ENCODE measurements around the gene MACIR. TPM values are rescaled to one million over a fixed set of nuclear protein-coding genes. Genes with fewer than 3 reads are reported as not detected.

The MACIR gene
- total and polyA plus RNA-seq, 12 donors: 1.9 to 19.9 (median 6.4) TPM

- DNase-seq: no peak
- WGBS, 4 donors: 67 to 83% (median 68%) methylated on average over 2 of the region's 2 CpGs
- H3K4me3 ChIP-seq: no peak overlapping the region
- H3K27ac ChIP-seq: no peak overlapping the region
- H3K36me3 ChIP-seq (replicated peaks in 1 of 2): no peaks in the 10 kb centered on the region
- no peaks in the 10 kb centered on the region for H3K4me1 ChIP-seq (replicated peaks in 1 of 2)
- intact Hi-C loops (cut with DNase I): no loop called here
- no peaks in the 10 kb centered on the region for H3K27me3 ChIP-seq
- H3K9me3 ChIP-seq (replicated peaks in 1 of 3): no peaks in the 10 kb centered on the region
- TF ChIP-seq POLR2A (IDR thresholded peaks at IDR 0.05): no peak
- TF ChIP-seq, protein P1, sequence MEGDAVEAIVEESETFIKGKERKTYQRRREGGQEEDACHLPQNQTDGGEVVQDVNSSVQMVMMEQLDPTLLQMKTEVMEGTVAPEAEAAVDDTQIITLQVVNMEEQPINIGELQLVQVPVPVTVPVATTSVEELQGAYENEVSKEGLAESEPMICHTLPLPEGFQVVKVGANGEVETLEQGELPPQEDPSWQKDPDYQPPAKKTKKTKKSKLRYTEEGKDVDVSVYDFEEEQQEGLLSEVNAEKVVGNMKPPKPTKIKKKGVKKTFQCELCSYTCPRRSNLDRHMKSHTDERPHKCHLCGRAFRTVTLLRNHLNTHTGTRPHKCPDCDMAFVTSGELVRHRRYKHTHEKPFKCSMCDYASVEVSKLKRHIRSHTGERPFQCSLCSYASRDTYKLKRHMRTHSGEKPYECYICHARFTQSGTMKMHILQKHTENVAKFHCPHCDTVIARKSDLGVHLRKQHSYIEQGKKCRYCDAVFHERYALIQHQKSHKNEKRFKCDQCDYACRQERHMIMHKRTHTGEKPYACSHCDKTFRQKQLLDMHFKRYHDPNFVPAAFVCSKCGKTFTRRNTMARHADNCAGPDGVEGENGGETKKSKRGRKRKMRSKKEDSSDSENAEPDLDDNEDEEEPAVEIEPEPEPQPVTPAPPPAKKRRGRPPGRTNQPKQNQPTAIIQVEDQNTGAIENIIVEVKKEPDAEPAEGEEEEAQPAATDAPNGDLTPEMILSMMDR (IDR thresholded peaks at IDR 0.05): no peak
These were observed 46.7 kb upstream of the MACIR start for GRCh38 chr5:103211576-103212561.

DNA sequence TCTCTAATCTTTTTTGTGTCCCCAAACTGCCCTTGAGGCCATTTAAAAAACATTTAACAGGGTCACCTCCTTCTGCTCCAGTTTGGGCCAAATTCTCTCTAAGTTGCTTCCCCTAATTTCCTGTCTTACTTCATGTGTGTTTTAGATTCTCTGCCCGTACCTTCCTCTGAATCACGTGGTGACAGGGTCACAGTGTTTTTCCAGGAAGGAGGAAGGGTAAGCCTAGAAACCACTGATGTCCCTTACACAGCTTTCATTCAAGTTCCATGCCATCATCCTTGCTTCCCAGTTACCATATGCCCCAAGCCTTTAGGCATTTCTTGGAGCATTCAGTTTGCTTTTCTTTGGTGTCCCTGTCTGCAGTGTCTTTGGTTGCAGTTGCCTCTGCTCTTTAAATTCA lies 42.4 kb upstream of the MACIR start:
- no peak for TF ChIP-seq POLR2A (IDR thresholded peaks at IDR 0.05)
- TF ChIP-seq, protein P1 (IDR thresholded peaks at IDR 0.05): no peak
- intact Hi-C loops (cut with DNase I): no loop called here
- 8 to 23% (median 12%) methylated on average over 2 of the region's 2 CpGs for WGBS, 4 donors

GRCh38 chr5:103216697-103217096 lies 41.9 kb upstream of the MACIR start:
- Histone ChIP-seq H3K9me3 (replicated peaks in 1 of 3) (peaks cover 0 to 4% (median 0%) of the 10 kb centered on the region in 3 donors), H3K27ac (no peak overlapping the region), H3K36me3 (replicated peaks in 1 of 2) (no peaks in the 10 kb centered on the region), H3K4me1 (replicated peaks in 1 of 2) (no peaks in the 10 kb centered on the region), H3K27me3 (no peaks in the 10 kb centered on the region), H3K4me3 (no peak overlapping the region)
- intact Hi-C loops (cut with DNase I): no loop called here
- no peak for DNase-seq
- TF ChIP-seq POLR2A (IDR thresholded peaks at IDR 0.05): no peak
- TF ChIP-seq, protein P1 (IDR thresholded peaks at IDR 0.05): no peak
- WGBS, 4 donors: 71 to 82% (median 81%) methylated on average over 2 of the region's 2 CpGs

More for the DNA sequence above, 42.4 kb upstream of the MACIR start:
- peaks cover 0 to 4% (median 0%) of the 10 kb centered on the region in 3 donors for H3K9me3 ChIP-seq (replicated peaks in 1 of 3)
- no peak for DNase-seq
- H3K36me3 ChIP-seq (replicated peaks in 1 of 2): no peaks in the 10 kb centered on the region
- H3K27me3 ChIP-seq: no peaks in the 10 kb centered on the region
- no peak overlapping the region for H3K4me3 ChIP-seq
- H3K4me1 ChIP-seq (replicated peaks in 1 of 2): no peaks in the 10 kb centered on the region
- H3K27ac ChIP-seq: no peak overlapping the region

DNA sequence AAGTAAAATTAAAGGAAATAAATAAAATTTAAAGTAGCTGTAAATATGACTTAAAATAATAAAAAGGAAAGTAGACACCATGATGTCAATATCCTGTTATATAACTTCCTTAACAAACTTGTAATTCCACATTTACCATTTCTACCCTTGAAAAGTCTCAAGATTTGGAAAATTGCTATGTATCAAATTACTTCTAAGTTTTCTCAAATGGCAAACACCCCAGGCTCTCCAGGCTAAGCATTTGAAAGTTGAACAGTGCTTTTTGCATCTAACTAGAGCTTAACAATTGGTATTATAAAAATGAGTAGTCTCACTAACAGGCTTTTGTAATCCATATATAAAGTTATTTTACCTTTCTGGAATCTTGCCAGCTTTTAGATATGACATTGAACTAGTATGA lies 41.5 kb upstream of the MACIR start:
- no peaks in the 10 kb centered on the region for H3K27me3 ChIP-seq

More for the DNA sequence above, 41.5 kb upstream of the MACIR start:
- TF ChIP-seq, protein P1 (IDR thresholded peaks at IDR 0.05): no peak
- no peak for TF ChIP-seq POLR2A (IDR thresholded peaks at IDR 0.05)
- H3K27ac ChIP-seq: no peak overlapping the region
- intact Hi-C loops (cut with DNase I): no loop called here
- H3K9me3 ChIP-seq (replicated peaks in 1 of 3): peaks cover 0 to 4% (median 0%) of the 10 kb centered on the region in 3 donors
- H3K4me1 ChIP-seq (replicated peaks in 1 of 2): no peaks in the 10 kb centered on the region
- DNase-seq: no peak
- no peaks in the 10 kb centered on the region for H3K36me3 ChIP-seq (replicated peaks in 1 of 2)
- no peak overlapping the region for H3K4me3 ChIP-seq

All from adrenal gland (tissue), 12 donors.